ENCODE data around the gene OGFOD3.

Gene OGFOD3

GRCh38 chr17:82346342-82347300 lies 71.8 kb downstream of the OGFOD3 start:
- DNase-seq (ENCODE audit: low spot score), result no peak
- no peak for TF ChIP-seq CTCF (IDR thresholded peaks at IDR 0.05; ENCODE audit: extremely low read depth, missing control alignments)

GRCh38 chr17:82345151-82345976 lies 73.0 kb downstream of the OGFOD3 start:
- DNase-seq (ENCODE audit: low spot score), result no peak
- no peak for TF ChIP-seq CTCF (IDR thresholded peaks at IDR 0.05; ENCODE audit: extremely low read depth, missing control alignments)

- DNase-seq (ENCODE audit: low spot score), result no peak
- TF ChIP-seq CTCF (IDR thresholded peaks at IDR 0.05; ENCODE audit: extremely low read depth, missing control alignments), result no peak
These were observed 74.0 kb downstream of the OGFOD3 start for GRCh38 chr17:82344175-82344907.

- no peak for DNase-seq (ENCODE audit: low spot score)
- TF ChIP-seq CTCF (IDR thresholded peaks at IDR 0.05; ENCODE audit: extremely low read depth, missing control alignments), result no peak
These were observed 74.8 kb downstream of the OGFOD3 start for GRCh38 chr17:82343560-82343959.

GRCh38 chr17:82342361-82343079 lies 75.9 kb downstream of the OGFOD3 start:
- no peak for TF ChIP-seq CTCF (IDR thresholded peaks at IDR 0.05; ENCODE audit: extremely low read depth, missing control alignments)
- no peak for DNase-seq (ENCODE audit: low spot score)

- no peak for DNase-seq (ENCODE audit: low spot score)
- no peak for TF ChIP-seq CTCF (IDR thresholded peaks at IDR 0.05; ENCODE audit: extremely low read depth, missing control alignments)
These were observed 78.5 kb downstream of the OGFOD3 start for GRCh38 chr17:82339634-82340580.

Data from GM20000 (cell line).